Measurements from ENCODE around the gene SPOCD1. TPM values are rescaled to one million over a fixed set of nuclear protein-coding genes. Genes with fewer than 3 reads are reported as not detected.
A peak's percentile ranks its signal among the peaks of the same experiment; 100 is the strongest.

Gene SPOCD1
- total RNA-seq, 2 experiments from 2014 or later = 0.60 to 1.0 TPM

DNA sequence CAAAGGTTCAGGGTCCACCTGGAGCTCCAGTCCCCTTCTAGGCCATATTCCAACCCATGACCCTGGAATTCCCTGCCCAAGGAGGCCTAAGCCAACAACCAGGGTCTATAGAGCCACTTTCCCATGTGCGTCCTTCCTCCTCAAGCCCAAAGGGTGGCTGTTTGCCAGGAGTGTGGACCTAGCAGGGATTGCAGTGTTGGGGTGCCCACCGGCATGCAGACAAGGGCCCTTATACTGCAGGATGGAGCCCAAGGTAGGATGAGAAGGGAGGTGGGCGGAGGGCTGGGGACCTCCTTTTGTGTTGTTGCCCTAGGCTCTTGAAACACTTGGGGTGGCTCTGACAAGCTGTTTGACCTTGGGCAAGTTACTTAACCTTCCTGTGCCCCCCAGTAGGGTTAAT lies 32.0 kb downstream of the SPOCD1 start:
- no peaks in the 10 kb centered on the region for H4K20me1 ChIP-seq (ENCODE audit: insufficient read depth, low read length)
- no peaks in the 10 kb centered on the region for H3K79me2 ChIP-seq (ENCODE audit: insufficient read depth, low read depth, low read length)
- H3K27ac ChIP-seq (ENCODE audit: low read depth, low read length, poor library complexity, severe bottlenecking) = peak overlapping the region; percentile 70
- no peaks in the 10 kb centered on the region for H3K36me3 ChIP-seq (ENCODE audit: insufficient read depth, low read length)
- POLR2A ChIA-PET = interaction anchor here (0.7 to 1.5 kb wide), 2 partner anchors 15 to 289 kb away, joined by 3 to 5 read pairs; no protein-coding TSS in a partner anchor
- H3K9me2 ChIP-seq (ENCODE audit: insufficient read depth, low read length) = no peaks in the 10 kb centered on the region
- no peaks in the 10 kb centered on the region for H3K9me3 ChIP-seq (ENCODE audit: low read length)
- intact Hi-C loops (cut with micrococcal nuclease; ENCODE audit: unreplicated experiment) = no loop called here
- BruUV-seq (replicated peaks) = no TSS peak
- TF ChIP-seq EZH2phosphoT487 (IDR thresholded peaks at IDR 0.05; ENCODE audit: borderline replicate concordance, low read depth, low read length) = no peak
- TF ChIP-seq, protein P1, sequence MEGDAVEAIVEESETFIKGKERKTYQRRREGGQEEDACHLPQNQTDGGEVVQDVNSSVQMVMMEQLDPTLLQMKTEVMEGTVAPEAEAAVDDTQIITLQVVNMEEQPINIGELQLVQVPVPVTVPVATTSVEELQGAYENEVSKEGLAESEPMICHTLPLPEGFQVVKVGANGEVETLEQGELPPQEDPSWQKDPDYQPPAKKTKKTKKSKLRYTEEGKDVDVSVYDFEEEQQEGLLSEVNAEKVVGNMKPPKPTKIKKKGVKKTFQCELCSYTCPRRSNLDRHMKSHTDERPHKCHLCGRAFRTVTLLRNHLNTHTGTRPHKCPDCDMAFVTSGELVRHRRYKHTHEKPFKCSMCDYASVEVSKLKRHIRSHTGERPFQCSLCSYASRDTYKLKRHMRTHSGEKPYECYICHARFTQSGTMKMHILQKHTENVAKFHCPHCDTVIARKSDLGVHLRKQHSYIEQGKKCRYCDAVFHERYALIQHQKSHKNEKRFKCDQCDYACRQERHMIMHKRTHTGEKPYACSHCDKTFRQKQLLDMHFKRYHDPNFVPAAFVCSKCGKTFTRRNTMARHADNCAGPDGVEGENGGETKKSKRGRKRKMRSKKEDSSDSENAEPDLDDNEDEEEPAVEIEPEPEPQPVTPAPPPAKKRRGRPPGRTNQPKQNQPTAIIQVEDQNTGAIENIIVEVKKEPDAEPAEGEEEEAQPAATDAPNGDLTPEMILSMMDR (conservative IDR thresholded peaks at IDR 0.05; ENCODE audit: low read length) = no peak
- peak overlapping the region; percentile 61; the same call in 1 of the 2 replicates for H2AFZ ChIP-seq (ENCODE audit: low read length)
- no peak overlapping the region for H3K4me3 ChIP-seq (ENCODE audit: low read depth, low read length, poor library complexity, severe bottlenecking)
- peaks cover 84% of the 10 kb centered on the region for H3K4me1 ChIP-seq (ENCODE audit: insufficient read depth, low read length, poor library complexity, severe bottlenecking)
- peak overlapping the region; percentile 66; the same call in 1 of the 2 replicates for H3K4me2 ChIP-seq (ENCODE audit: low read length)
- CTCF ChIA-PET (ENCODE audit: unreplicated experiment) = no interaction called here
- no peak for DNase-seq (ENCODE audit: low spot score)

DNA sequence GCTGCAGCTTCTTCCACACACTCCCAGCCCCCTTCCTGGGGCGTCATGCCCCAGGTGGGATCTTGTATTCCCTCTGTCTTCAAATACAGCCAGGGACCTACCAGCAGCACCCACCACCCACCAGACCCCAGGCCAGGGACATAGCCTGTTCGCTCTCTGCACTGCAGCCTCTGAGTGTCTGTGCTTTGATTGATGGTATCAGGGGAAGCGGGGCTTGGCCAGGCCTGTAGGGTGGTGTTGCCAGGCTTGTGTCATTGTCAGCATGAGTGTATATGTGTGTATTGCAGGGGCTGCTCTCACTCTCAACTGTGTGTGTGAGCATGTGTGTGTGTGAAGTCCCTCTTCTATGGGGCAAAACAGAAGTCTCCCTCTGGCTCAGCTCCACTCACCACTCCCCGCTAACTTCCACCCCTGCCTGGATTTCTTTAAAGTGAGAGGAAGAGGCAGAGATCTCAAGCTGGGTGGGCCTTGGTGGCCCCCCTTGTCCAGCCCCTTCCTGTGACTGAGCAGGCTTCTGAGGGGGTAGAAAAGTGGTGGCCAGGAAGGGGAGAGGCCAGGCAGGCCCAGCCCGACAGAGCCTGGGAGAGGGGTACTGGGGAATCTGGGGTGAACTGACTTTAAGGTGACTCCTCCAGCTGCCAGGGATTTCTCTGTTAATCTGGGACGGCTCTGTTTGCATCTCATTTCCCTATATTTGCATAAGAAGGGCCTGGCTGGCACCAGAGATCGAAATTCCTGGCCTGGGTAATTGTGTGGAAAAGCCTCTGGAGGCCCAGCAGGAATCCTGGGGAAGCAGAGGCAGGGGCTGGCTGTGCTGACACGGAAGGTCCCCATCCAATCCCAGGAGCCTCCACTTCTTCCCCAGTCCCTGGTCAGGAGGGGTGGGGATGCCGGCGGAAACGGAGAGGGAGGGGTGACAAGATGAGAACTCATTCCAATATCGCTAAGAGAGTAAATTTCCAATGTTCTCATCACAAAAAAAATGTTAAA lies 33.1 kb downstream of the SPOCD1 start:
- CTCF ChIA-PET (ENCODE audit: unreplicated experiment) = no interaction called here
- POLR2A ChIA-PET = no interaction called here
- H3K27ac ChIP-seq (ENCODE audit: low read depth, low read length, poor library complexity, severe bottlenecking) = no peak overlapping the region
- H3K9me3 ChIP-seq (ENCODE audit: low read length) = no peaks in the 10 kb centered on the region
- H3K9me2 ChIP-seq (ENCODE audit: insufficient read depth, low read length) = no peaks in the 10 kb centered on the region
- H4K20me1 ChIP-seq (ENCODE audit: insufficient read depth, low read length) = no peaks in the 10 kb centered on the region
- peak overlapping the region; percentile 27; the same call in 1 of the 2 replicates for H2AFZ ChIP-seq (ENCODE audit: low read length)
- H3K79me2 ChIP-seq (ENCODE audit: insufficient read depth, low read depth, low read length) = no peaks in the 10 kb centered on the region
- BruUV-seq (replicated peaks) = no TSS peak
- H3K4me3 ChIP-seq (ENCODE audit: low read depth, low read length, poor library complexity, severe bottlenecking) = no peak overlapping the region
- peak overlapping the region; percentile 9; the same call in 1 of the 2 replicates for H3K4me2 ChIP-seq (ENCODE audit: low read length)
- intact Hi-C loops (cut with micrococcal nuclease; ENCODE audit: unreplicated experiment) = no loop called here
- TF ChIP-seq EZH2phosphoT487 (IDR thresholded peaks at IDR 0.05; ENCODE audit: borderline replicate concordance, low read depth, low read length) = no peak
- TF ChIP-seq, protein P1 (conservative IDR thresholded peaks at IDR 0.05; ENCODE audit: low read length) = no peak
- peak; percentile 19 for DNase-seq (ENCODE audit: low spot score)
- H3K4me1 ChIP-seq (ENCODE audit: insufficient read depth, low read length, poor library complexity, severe bottlenecking) = peaks cover 79% of the 10 kb centered on the region
- no peaks in the 10 kb centered on the region for H3K36me3 ChIP-seq (ENCODE audit: insufficient read depth, low read length)
